ELF-1 (cell line): ENCODE data around the gene MGAT3.
A peak's percentile ranks its signal among the peaks of the same experiment; 100 is the strongest.

Experiments
- DNase-seq: peaks from one replicate; pipeline ENCODE4 v3.0.0-alpha.2; 2016; ENCODE audit warnings: low read depth, low spot score

MGAT3 gene

DNA sequence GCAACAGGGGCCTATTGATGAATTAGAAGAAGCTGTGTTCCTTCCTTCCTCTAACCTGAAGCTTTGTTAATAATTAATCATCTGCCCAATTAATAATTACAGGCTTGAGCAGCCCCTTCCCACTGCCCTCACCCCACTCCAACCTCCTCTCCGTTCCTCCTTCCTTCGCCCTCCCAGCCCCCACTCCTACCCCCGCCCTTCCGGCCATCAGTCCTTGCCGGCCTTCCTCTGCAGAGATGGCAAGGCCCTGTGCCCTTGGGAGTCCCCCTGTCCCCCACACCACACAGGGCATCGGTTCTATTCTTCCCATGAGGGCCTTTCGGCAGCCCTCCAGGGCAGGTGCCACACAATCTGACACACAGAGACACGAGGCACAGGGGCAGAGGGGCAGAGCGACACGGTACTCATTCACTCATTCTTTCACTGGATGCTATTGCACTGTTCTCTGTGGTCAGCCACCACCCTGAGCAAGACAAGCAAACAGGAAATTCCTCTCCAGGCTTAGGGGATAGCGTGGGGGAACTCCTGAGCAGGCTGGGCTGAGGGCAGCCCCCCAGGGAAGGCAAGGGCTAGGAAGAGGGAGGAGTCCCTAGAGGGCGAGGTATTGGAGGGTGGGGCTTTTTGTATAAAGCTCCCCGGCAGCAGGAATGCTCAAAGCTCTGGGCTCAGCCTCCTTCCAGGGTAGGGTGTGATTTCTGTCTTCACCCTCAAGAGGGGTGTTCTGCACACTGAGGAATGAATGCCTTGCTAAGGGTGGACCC lies 14.7 kb downstream of the MGAT3 start:
- DNase-seq, result peak; percentile 86

- DNase-seq, result peak; percentile 79
Measured at GRCh38 chr22:39472570-39473556, 16.1 kb downstream of the MGAT3 start.

DNA sequence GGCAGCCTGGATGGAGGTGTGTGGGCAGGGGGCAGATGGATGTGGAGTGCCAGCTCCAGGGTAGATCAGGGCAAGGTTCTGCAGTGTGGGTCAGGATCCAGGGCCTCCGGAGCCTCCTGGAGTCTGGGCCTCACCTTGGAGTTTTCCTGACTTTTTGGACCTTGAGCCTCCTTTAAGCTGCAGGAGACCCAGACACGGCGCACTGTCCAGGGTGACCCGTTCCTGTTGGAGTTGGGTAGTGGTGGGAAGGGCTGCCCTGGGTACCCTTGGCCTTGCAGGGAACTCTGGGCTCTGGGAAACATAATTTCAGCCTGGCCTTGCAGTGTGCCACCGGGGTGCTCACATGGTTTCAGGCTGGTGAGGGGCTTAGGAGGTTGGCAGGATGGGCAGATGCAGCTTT lies 17.0 kb downstream of the MGAT3 start:
- DNase-seq, result no peak

DNA sequence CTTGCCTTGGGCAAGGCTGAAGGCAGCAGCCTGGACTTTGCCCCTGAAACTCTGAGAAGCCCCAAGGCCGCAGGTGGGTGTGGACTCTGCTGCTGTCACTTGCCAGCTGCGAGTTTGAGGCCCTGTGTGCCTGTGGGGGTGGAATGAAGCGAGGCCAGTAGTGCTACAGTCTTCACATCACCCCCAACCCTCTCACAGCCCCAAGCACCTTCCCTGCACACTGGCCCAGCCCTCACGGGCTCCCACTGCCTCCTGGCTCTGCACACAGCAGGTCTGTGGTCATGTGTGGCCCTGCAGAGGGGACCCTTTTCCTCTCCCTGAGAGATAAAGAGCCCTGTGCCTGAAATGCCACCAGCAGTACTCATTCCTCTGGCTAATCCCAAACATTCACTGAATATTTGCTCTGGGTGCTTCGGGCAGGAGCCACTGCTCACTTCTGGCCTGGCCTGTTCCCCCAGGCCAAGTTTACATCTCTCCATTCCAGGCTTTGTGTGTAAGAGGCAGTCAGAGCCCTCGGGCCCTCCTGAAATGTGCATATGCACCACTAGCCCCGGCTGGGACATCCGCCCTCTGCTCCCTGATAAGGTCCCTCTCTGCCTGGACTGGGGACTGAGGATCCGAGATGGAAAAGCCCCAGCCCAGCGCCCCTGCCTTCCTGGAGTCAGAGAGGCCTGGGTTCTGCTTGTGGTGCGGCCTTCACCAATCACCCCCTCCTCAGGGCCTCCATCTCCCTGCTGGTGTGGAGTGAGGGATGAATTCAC lies 17.7 kb downstream of the MGAT3 start:
- DNase-seq, result peak; percentile 98

DNA sequence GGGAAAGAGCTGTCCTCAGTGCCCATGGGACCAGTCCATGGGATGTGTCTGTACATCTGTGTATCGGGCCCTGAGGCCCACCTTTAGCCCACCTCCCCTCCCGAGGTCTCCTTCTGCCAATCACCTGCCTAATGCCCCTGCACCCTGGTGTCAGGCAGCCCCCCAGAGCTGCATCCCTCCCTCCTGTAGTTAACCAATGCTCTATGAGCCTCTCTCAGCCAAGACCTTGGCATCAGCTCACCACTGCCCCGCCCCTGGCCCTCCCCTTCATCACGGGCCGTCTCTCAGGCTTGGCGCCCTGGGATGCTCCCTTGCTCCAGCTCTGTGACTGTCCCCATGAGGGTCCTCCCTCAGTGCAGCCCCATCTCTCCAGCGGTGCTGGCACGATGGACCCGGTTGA lies 18.5 kb downstream of the MGAT3 start:
- no peak for DNase-seq

DNA sequence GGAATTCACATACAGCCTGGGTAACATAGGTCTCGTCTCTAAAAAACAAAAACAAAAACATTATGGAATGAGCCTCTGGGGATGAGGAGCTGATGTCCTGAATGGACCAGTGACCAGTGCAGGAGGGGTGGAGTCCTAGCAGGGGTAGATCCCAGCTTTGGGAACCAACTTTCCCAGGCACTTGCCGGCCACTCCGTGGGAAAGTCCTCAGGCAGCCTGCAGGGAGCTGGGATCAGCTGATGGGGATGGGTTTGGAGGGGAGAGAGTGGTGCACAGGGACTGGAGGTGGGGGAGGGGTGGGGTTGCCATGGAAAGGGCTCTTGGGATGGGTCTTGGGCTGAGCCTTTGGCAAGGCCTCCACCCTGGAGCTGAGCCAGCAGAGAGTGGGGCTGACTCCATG lies 19.1 kb downstream of the MGAT3 start:
- peak; percentile 58 for DNase-seq

DNA sequence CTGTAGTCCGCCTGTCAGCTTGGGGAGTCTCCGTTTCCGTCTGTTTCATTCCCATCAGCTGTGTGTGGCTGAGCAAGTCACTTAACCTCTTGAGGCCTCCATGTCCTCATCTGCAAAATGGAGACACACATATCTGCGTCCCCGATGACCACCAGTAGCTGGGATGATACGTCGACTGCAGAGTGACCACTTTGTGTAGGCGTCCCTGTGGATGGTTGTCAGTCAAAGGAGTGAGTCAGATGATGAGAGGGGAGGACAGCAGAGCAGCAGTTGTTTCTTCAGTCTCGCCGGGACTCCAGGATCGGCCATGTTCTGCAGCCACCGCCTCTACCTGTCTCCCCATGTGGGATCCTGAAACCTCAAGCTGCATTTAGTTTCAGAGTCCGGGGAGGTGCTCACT lies 19.9 kb downstream of the MGAT3 start:
- no peak for DNase-seq

DNA sequence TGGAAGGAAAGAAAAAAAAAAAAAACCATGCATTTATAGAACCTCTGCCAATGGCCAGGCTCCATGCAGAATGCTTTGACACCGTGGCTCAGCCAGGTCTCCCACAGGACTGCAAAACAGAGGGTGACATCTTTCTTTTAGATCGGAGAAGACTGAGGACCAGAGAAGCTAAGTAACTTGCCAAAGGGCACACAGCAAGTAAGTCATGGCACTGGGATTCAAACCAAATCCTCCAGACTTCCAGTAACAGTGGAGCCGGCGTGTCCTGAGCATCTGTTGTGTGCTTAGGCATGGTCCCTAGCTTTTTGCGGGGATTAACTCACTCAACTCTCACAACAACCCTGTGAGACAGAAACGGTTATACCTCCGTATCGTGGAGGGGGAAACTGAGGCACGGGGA lies 20.7 kb downstream of the MGAT3 start:
- no peak for DNase-seq

DNA sequence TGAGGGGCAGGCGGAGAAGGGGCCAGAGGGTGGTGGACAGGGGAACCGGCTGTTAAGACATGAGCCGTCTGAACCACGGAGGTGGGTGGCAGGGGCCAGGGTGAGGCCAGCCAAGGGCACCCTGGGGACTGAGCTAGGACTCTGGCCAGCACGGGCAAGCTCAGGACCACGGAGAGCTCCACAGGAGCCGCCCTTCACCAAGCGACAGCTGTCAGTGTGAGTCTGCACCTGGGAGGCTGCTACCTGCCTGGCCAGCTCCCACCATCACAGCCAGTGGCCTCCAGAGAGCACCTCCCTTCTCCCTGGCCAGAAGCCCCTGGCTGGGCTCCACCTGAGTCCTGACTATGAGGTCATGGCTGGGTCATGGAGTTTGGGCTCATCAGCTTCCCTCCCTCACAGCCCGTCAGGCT lies 21.6 kb downstream of the MGAT3 start:
- DNase-seq, result peak; percentile 63

GRCh38 chr22:39479254-39479653 lies 22.4 kb downstream of the MGAT3 start:
- DNase-seq, result no peak

DNA sequence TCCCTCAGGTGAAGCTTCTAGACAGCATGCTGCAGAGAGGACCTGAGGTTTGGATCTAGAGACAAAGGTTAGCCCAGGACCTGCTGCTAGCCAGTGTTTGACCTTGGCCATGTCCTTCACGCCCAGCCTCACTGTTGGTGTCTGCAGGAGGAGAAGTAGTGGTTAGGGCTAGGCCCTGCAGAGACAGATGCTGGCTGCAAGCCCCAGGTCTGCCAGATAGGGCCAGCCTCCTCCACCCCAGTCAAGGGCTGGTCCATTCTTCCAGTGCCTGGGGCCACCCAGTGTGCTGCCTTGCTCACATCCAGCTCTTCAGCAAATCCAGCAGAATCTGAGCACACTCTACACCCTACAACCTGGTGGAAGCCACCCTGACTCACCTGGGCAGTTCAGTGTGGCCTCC lies 23.7 kb downstream of the MGAT3 start:
- DNase-seq, result no peak

- DNase-seq, result no peak
Measured at GRCh38 chr22:39481054-39481453, 24.2 kb downstream of the MGAT3 start.

DNA sequence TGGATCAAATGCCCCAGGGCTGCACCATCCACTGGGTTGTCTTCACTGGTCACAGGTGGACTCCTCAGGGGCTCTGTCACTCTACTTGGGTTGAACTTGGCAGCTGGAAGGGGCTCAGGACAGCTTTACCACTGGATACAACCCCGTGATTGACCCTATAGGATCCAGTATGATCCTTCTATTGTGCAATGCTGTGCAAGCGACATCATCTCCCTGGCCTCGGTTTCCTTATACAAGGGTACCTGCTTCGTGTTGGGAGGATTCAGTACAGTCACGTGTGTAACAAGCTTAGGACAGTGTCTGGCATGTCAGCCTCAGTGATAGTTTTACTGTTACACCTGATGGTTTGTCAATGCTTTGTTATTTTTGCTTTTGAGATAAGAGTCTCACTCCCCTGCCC lies 24.8 kb downstream of the MGAT3 start:
- no peak for DNase-seq

- DNase-seq, result peak; percentile 44
Measured at GRCh38 chr22:39482768-39483167, 26.0 kb downstream of the MGAT3 start.

DNA sequence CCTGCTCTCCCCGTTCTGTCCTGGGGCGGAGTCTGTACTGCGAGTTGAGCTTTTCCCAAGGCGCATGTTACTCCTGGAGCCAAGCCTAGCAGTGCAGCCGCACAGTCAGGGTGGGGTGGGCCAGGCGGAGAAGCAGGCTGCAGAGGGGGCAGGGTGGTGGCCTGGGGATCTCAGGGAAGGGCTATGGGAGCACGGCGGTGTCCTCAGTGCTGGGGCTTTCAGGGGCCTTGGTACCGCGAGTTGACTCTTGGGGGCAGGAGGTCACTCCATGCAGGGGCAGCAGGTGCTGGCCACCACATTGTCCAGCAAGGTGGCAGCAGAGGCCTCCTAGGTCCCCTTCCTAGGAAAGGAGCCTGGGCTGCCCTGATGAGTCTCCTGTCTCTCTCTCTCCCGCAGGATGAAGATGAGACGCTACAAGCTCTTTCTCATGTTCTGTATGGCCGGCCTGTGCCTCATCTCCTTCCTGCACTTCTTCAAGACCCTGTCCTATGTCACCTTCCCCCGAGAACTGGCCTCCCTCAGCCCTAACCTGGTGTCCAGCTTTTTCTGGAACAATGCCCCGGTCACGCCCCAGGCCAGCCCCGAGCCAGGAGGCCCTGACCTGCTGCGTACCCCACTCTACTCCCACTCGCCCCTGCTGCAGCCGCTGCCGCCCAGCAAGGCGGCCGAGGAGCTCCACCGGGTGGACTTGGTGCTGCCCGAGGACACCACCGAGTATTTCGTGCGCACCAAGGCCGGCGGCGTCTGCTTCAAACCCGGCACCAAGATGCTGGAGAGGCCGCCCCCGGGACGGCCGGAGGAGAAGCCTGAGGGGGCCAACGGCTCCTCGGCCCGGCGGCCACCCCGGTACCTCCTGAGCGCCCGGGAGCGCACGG lies 30.4 kb downstream of the MGAT3 start:
- no peak for DNase-seq

DNA sequence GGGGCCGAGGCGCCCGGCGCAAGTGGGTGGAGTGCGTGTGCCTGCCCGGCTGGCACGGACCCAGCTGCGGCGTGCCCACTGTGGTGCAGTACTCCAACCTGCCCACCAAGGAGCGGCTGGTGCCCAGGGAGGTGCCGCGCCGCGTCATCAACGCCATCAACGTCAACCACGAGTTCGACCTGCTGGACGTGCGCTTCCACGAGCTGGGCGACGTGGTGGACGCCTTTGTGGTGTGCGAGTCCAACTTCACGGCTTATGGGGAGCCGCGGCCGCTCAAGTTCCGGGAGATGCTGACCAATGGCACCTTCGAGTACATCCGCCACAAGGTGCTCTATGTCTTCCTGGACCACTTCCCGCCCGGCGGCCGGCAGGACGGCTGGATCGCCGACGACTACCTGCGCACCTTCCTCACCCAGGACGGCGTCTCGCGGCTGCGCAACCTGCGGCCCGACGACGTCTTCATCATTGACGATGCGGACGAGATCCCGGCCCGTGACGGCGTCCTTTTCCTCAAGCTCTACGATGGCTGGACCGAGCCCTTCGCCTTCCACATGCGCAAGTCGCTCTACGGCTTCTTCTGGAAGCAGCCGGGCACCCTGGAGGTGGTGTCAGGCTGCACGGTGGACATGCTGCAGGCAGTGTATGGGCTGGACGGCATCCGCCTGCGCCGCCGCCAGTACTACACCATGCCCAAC lies 31.2 kb downstream of the MGAT3 start:
- no peak for DNase-seq

DNA sequence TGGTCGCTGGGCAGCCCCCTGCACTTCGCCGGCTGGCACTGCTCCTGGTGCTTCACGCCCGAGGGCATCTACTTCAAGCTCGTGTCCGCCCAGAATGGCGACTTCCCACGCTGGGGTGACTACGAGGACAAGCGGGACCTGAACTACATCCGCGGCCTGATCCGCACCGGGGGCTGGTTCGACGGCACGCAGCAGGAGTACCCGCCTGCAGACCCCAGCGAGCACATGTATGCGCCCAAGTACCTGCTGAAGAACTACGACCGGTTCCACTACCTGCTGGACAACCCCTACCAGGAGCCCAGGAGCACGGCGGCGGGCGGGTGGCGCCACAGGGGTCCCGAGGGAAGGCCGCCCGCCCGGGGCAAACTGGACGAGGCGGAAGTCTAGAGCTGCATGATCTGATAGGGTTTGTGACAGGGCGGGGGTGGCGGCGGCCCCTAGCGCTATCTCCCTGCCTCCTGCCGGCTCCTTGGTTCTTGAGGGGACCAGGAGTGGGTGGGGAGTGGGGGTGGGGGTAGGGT lies 31.8 kb downstream of the MGAT3 start:
- no peak for DNase-seq

DNA sequence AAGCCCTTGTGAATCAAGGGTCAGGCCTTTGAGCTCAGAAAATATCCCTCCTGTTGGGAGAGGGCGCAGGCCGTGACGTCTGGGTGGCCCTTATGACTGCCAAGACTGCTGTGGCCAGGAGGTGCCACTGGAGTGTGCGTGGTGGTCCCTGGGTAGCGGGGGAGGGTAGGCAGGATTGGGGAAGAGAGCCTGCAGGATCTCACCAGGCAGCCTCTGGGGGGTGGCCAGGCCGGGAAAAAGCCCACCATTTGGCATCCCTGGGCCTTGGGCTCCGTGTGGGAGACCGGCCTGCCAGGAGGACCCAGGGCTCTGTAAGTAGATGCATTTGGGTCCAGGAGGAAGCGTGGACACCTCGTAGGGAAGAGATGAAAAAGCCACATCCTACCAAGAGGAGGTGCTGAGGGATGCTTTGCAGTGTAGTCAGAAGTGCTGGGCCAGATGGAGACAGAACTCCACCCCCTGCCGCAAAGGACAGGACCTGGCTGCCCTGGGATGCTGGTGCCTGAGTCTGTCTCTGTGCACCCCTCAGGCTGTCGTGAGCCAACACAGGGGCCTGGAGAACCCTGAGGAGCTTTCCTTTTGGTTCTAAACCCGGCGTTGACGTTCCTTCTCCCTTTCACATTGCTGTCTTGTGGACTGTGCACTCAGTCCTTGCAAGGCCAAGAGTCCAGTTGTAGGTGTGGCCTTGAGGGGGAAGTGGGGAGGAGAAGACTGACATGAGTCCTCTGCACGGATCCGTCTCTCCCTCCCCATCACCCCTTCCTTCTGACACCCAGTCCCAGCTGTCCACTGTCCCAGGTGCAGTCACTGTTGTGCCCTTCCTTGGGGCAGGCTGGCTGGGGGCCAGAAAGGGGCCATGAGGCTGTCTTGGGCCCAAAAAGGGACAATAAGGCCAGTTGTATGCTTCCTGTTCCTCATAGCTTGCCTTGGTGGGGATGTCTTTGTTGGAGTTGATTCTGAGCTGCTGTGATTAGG lies 32.6 kb downstream of the MGAT3 start:
- DNase-seq, result no peak
